CD4-positive, alpha-beta T cell (primary cell): ENCODE results near the gene KRT82. TPM values are rescaled to one million over a fixed set of nuclear protein-coding genes. Genes with fewer than 3 reads are reported as not detected.

Experiments
- ATAC-seq: fragments of 200-7000 bp; cut with Tn5 transposase; one replicate; pipeline ENCODE4 v1.10.0; 2022; ENCODE audit warnings: mild to moderate bottlenecking; ENCODE audit not compliant: poor library complexity
- CTCF ChIA-PET: fragments of 350-600 bp; sonication (Branson Sonifier 250); formaldehyde crosslinking; loops from one replicate; lab custom pipeline; 2021; ENCODE audit warnings: antibody characterized with exemption, inconsistent platforms; lab: Charles Lee
- POLR2A ChIA-PET: fragments of 350-600 bp; sonication (Branson Sonifier 250); formaldehyde crosslinking; loops from one replicate; lab custom pipeline; 2021; ENCODE audit warnings: antibody characterized with exemption, inconsistent platforms; lab: Charles Lee
- DNase-seq, 14 experiments: peaks; one replicate each; pipeline ENCODE4 v3.0.0-alpha.2; 2013 to 2020; ENCODE audit warnings: mixed read lengths in 2 of 14
- H3K27ac ChIP-seq, 2 donors: one replicate each; pipeline versions ENCODE4 v1.5.1 to v1.7.0; 2013; ENCODE audit warnings: low read length in 2 of 2, low read depth in 1 of 2, mild to moderate bottlenecking in 1 of 2
- H3K27me3 ChIP-seq, 2 experiments: 1 replicate in 1 of 2; 2 replicates in 1 of 2; pipeline versions ENCODE4 v1.6.1 to v1.7.0; 2013; ENCODE audit warnings: low read length in 2 of 2, control low read depth in 1 of 2, mild to moderate bottlenecking in 1 of 2, moderate library complexity in 1 of 2; ENCODE audit not compliant: insufficient read depth in 2 of 2, control insufficient read depth in 1 of 2
- H3K36me3 ChIP-seq: one replicate; pipeline ENCODE4 v1.6.1; 2013; ENCODE audit warnings: low read length, control low read depth; ENCODE audit not compliant: insufficient read depth
- H3K4me1 ChIP-seq: one replicate; pipeline ENCODE4 v1.6.1; 2013; ENCODE audit warnings: low read length, control low read depth; ENCODE audit not compliant: insufficient read depth
- H3K4me3 ChIP-seq: one replicate; pipeline ENCODE4 v1.5.1; 2013; ENCODE audit warnings: mild to moderate bottlenecking, low read length, moderate library complexity
- H3K9me3 ChIP-seq, 2 experiments: 1 replicate in 1 of 2; 2 replicates in 1 of 2; pipeline versions ENCODE4 v1.6.1 to v1.7.0; 2013; ENCODE audit warnings: low read length in 2 of 2, mild to moderate bottlenecking in 2 of 2, control low read depth in 1 of 2, moderate library complexity in 1 of 2; ENCODE audit not compliant: control insufficient read depth in 1 of 2, insufficient read depth in 1 of 2
- H3K27ac Mint-ChIP-seq: one replicate; pipeline ENCODE4 v1.8.0; 2020; ENCODE audit warnings: mixed read lengths
- H3K27me3 Mint-ChIP-seq: one replicate; pipeline ENCODE4 v1.8.0; 2021; ENCODE audit warnings: mixed read lengths
- H3K36me3 Mint-ChIP-seq: one replicate; pipeline ENCODE4 v1.8.0; 2021; ENCODE audit warnings: low read depth, mixed read lengths
- H3K4me1 Mint-ChIP-seq: one replicate; pipeline ENCODE4 v1.8.0; 2021; ENCODE audit warnings: low read depth, mixed read lengths
- H3K4me3 Mint-ChIP-seq: one replicate; pipeline ENCODE4 v1.8.0; 2020; ENCODE audit warnings: mild to moderate bottlenecking, mixed read lengths
- H3K9me3 Mint-ChIP-seq: one replicate; pipeline ENCODE4 v1.8.0; 2020; ENCODE audit warnings: mixed read lengths
- intact Hi-C, 2 experiments: fragments of 100-400 bp; cut with DNase I in 1 of 2; cut with micrococcal nuclease in 1 of 2; formaldehyde crosslinking; loops; one replicate each; pipeline versions ENCODE4 v1.15.1 to v1.9.0; 2023 to 2025; cut with DNase I, micrococcal nuclease
- total RNA-seq, 174 experiments: library from RNA in 2 of 174; stranded (reverse) in 2 of 174; gene quantifications; one replicate each; pipeline ENCODE4 v1.2.3 and lab custom pipeline; 2021 to 2026
- TF ChIP-seq, protein P1 (sequence below): fragments of 200-600 bp; IDR thresholded peaks from one replicate; pipeline ENCODE4 v1.8.0; 2022; ENCODE audit warnings: antibody characterized with exemption, mild to moderate bottlenecking

KRT82 gene
- total RNA-seq, 2 experiments from 2014 or later: not detected

DNA sequence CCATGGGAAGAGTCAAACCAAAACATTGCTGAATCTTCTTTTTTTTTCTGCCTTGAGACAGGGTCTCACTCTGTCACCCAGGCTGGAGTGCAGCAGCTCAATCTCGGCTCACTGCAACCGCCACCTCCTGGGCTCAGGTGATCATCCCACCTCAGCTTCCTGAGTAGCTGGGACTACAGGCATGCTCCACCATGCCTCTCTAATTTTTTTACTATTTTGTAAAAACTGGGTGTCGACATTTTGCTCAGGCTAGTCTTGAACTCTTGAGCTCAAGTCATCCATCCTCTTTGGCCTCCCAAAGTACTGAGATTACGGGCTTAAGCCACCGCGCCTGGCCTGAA lies 29.5 kb upstream of the KRT82 start:
- Mint-ChIP-seq H3K4me1 (no peaks in the 10 kb centered on the region), H3K27ac (no peak overlapping the region), H3K36me3 (no peaks in the 10 kb centered on the region), H3K27me3 (peaks cover 35% of the 10 kb centered on the region), H3K4me3 (no peak overlapping the region), H3K9me3 (no peaks in the 10 kb centered on the region)
- Histone ChIP-seq H3K4me3 (no peak overlapping the region), H3K27ac (no peak overlapping the region), H3K9me3 (no peaks in the 10 kb centered on the region), H3K27me3 (peaks cover 7 to 10% of the 10 kb centered on the region in 2 experiments), H3K4me1 (no peaks in the 10 kb centered on the region), H3K36me3 (no peaks in the 10 kb centered on the region)
- CTCF ChIA-PET: no interaction called here
- DNase-seq (no peak), ATAC-seq (no peak)
- TF ChIP-seq, protein P1, sequence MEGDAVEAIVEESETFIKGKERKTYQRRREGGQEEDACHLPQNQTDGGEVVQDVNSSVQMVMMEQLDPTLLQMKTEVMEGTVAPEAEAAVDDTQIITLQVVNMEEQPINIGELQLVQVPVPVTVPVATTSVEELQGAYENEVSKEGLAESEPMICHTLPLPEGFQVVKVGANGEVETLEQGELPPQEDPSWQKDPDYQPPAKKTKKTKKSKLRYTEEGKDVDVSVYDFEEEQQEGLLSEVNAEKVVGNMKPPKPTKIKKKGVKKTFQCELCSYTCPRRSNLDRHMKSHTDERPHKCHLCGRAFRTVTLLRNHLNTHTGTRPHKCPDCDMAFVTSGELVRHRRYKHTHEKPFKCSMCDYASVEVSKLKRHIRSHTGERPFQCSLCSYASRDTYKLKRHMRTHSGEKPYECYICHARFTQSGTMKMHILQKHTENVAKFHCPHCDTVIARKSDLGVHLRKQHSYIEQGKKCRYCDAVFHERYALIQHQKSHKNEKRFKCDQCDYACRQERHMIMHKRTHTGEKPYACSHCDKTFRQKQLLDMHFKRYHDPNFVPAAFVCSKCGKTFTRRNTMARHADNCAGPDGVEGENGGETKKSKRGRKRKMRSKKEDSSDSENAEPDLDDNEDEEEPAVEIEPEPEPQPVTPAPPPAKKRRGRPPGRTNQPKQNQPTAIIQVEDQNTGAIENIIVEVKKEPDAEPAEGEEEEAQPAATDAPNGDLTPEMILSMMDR: no peak
- intact Hi-C loops: no loop called here
- POLR2A ChIA-PET: no interaction called here

DNA sequence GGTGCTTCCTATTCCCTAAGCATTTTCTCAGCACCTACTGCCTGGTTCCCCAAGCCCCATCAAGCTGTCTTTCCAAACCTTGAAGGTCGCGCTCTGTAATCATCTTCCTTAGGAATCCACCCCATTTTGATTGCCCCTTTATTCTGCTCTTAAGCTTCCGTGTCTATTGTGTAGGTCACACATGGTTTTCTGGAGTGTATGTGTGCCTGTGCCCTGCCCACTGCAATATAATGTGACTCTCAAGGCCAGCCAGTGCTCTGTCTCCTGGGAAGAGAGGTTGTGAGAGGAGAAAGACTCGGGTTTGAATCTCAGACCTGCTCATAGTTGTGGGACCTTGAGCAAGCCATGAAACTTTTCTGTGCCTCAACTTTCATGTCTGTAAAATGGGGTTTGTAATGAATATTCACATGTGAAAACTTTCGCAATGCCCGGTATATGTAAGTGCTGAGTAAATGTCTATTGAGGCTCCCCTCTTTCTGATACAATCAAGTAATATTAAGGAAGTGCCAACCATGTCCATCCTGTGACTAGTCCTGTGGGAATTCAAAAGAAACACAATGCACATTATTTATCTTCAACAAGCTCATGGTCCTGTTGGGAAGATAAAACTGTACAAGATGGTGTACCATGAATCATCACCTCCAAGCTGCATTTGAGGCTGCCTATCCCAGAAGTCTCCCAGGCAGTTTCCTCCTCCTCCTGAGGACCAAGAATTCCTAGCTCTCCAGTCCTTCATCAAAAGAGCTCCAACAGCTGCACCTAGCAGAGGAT lies 28.8 kb upstream of the KRT82 start:
- peaks cover 39% of the 10 kb centered on the region for H3K27me3 Mint-ChIP-seq
- no peak for ATAC-seq
- H3K27me3 ChIP-seq: peaks cover 6 to 10% of the 10 kb centered on the region in 2 experiments

DNA sequence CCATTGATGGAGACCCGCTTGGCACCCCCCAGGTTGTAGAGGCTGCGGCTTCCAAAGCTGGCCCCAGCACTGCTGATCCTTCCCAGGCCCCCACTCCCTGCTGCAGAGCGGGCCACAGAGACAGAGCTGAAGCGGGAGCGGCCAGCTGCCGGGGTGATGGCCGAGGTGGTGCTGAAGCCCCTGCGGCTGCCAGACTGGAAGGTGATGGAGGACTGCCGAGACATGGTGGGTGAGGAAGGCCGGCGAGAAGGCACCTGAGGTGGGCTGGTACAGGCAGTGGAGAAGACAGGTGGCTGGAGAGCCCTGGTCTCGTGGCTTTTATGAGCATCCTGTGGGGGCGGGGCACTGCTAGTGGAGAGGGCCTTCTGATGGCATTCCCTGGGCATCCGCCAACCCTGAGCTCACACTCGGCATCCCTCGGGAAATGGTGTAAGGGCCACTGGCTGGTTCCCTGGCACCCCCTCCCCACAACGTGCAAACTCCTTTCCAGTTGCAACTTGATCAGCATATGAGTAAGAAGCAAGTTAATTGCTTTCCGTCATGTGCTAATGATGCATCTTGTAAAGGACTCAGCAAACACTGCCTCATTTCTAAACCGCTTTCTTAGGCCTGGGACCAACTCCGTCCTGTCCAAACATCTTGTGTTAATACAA lies 28.1 kb upstream of the KRT82 start, which contains the start of gene KRT75:
Gene KRT75 (minus strand): TSS at position 291 of the 653 bp plus-strand sequence. CDS start 67 bp downstream, at position 224.
- ATAC-seq (no peak), DNase-seq (no peak)
- Mint-ChIP-seq H3K36me3 (no peaks in the 10 kb centered on the region), H3K4me3 (no peak within 1 kb of the TSS), H3K4me1 (no peaks in the 10 kb centered on the region), H3K27me3 (peaks cover 41% of the 10 kb centered on the region), H3K9me3 (no peaks in the 10 kb centered on the region), H3K27ac (no peak within 1 kb of the TSS)
- TF ChIP-seq, protein P1: no peak
- H3K27ac ChIP-seq: no peak within 1 kb of the TSS
- H3K4me3 ChIP-seq: no peak within 1 kb of the TSS
- intact Hi-C loops: no loop called here
- ChIA-PET CTCF (no interaction called here), POLR2A (no interaction called here)
- no peaks in the 10 kb centered on the region for H3K9me3 ChIP-seq
- peaks cover 6 to 10% of the 10 kb centered on the region in 2 experiments for H3K27me3 ChIP-seq
- no peaks in the 10 kb centered on the region for H3K36me3 ChIP-seq
- no peaks in the 10 kb centered on the region for H3K4me1 ChIP-seq

More for the DNA sequence above, 28.8 kb upstream of the KRT82 start:
- no peaks in the 10 kb centered on the region for H3K4me1 ChIP-seq
- H3K4me3 ChIP-seq: no peak overlapping the region
- Mint-ChIP-seq H3K4me1 (no peaks in the 10 kb centered on the region), H3K27ac (no peak overlapping the region), H3K36me3 (no peaks in the 10 kb centered on the region), H3K4me3 (no peak overlapping the region), H3K9me3 (no peaks in the 10 kb centered on the region)
- intact Hi-C loops: no loop called here
- ChIA-PET POLR2A (no interaction called here), CTCF (no interaction called here)
- no peaks in the 10 kb centered on the region for H3K9me3 ChIP-seq
- no peak for DNase-seq
- TF ChIP-seq, protein P1: no peak
- H3K36me3 ChIP-seq: no peaks in the 10 kb centered on the region
- no peak overlapping the region for H3K27ac ChIP-seq
